ENCODE results near the gene PICK1.
"Not testable (repeated sequence)": the region's sequence is repeated elsewhere in the genome, so short reads cannot be mapped to it uniquely, and the experiment has no call there.

PICK1 gene

DNA sequence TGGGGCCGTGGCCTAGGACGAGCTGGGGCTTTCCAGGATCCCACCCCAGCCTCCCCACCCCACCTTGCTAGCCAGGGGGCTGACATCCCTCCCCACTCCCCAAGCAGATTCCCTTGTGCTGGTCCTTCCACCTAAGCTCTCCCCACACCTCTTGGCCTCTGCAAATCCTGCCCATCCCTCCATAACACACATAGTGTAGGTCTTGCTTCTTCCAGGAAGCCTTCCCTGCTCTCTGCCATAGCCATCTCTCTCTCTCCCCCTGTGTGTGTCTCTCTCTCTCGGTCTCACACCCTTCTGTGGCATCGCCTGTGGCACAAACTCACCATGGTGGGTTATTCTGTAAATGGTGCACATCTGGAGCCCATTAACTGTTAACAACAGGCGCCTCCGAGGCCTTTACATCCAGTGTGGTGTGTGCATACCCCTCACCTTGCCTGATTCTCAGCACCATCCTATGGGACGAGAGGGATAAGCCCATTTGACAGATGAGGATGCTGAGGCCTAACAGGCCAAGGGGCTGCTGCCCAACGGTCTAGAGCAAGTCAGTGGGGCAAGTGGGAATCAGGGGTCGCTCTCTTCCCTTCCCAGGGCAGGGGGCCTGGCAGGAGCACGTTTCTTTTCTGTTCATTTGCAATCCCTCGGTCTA lies 22.2 kb upstream of the PICK1 start:
- in situ Hi-C loops (cut with HindIII; ENCODE audit: low pct_unique_long_range_greater_than_20kb, low sequenced_read_pairs) = no loop called here
- no peak for DNase-seq (ENCODE audit: low read depth in 1 of 2, low spot score in 1 of 2)
- TF ChIP-seq JUND (IDR thresholded peaks at IDR 0.05; ENCODE audit: low read depth) = no peak

DNA sequence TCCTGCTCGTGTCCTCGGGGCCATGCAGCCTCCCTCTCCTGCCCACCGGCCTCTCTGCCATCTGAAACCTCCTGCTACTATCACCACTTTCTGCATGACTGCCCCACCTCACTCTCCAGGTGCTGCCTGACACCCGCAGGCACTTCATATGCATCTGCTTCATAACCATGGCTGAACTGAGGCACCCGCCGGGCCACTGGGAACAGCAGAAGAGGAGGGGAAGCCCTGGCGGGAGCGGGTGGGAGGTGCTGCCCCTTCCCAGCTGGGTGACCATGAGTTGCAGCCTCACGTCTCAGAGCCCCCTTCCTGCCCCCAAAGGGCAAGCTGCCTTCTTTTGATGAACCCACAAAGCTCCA lies 21.7 kb upstream of the PICK1 start:
- no peak for DNase-seq (ENCODE audit: low read depth in 1 of 2, low spot score in 1 of 2)
- TF ChIP-seq JUND (IDR thresholded peaks at IDR 0.05; ENCODE audit: low read depth) = no peak
- in situ Hi-C loops (cut with HindIII; ENCODE audit: low pct_unique_long_range_greater_than_20kb, low sequenced_read_pairs) = no loop called here

DNA sequence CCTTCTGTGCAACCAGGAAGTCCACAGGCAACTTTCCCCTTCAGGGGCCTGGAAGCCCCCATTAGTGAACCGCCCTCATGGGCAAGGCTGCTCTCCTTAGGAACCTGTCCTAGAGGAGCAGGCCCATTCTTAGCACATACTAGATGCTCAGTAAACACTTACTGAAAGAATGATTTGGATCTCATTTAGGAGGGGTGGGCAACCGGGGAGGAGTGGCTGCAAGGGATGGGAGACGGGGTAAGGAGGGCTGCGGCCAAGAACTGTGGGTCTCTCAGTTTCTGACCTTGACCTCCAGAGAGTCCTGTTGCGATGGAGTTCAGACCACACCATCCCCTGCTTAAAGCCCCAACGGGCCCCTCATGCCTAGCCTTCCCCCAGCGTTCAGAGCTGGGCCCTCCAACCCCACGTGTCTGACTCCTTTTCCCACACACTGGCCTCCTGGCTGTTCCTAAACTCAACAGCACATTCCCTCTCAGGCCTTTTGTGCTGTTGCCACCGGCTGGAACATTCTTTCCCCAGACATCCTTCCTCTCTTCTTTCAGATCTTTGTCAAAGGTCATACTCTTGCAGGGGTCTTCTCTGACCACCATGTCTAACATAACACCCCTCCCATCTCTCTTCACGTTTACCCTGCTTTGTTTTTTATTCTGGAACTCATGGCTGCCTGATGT lies 20.7 kb upstream of the PICK1 start:
- no peak for TF ChIP-seq JUND (IDR thresholded peaks at IDR 0.05; ENCODE audit: low read depth)
- in situ Hi-C loops (cut with HindIII; ENCODE audit: low pct_unique_long_range_greater_than_20kb, low sequenced_read_pairs) = no loop called here
- no peak for DNase-seq (ENCODE audit: low read depth in 1 of 2, low spot score in 1 of 2)

GRCh38 chr22:38037367-38038150 lies 19.6 kb upstream of the PICK1 start:
- in situ Hi-C loops (cut with HindIII; ENCODE audit: low pct_unique_long_range_greater_than_20kb, low sequenced_read_pairs); DNase-seq (ENCODE audit: low read depth in 1 of 2, low spot score in 1 of 2): not testable (repeated sequence)

GRCh38 chr22:38038426-38038825 lies 18.8 kb upstream of the PICK1 start:
- in situ Hi-C loops (cut with HindIII; ENCODE audit: low pct_unique_long_range_greater_than_20kb, low sequenced_read_pairs) = no loop called here
- no peak for TF ChIP-seq JUND (IDR thresholded peaks at IDR 0.05; ENCODE audit: low read depth)
- no peak for DNase-seq (ENCODE audit: low read depth in 1 of 2, low spot score in 1 of 2)

GRCh38 chr22:38038890-38039812 lies 18.1 kb upstream of the PICK1 start:
- DNase-seq (ENCODE audit: low read depth in 1 of 2, low spot score in 1 of 2) = no peak
- TF ChIP-seq JUND (IDR thresholded peaks at IDR 0.05; ENCODE audit: low read depth) = no peak
- in situ Hi-C loops (cut with HindIII; ENCODE audit: low pct_unique_long_range_greater_than_20kb, low sequenced_read_pairs) = no loop called here

GRCh38 chr22:38040953-38041759 lies 16.0 kb upstream of the PICK1 start:
- no peak for DNase-seq (ENCODE audit: low read depth in 1 of 2, low spot score in 1 of 2)
- in situ Hi-C loops (cut with HindIII; ENCODE audit: low pct_unique_long_range_greater_than_20kb, low sequenced_read_pairs) = no loop called here
- TF ChIP-seq JUND (IDR thresholded peaks at IDR 0.05; ENCODE audit: low read depth) = no peak

DNA sequence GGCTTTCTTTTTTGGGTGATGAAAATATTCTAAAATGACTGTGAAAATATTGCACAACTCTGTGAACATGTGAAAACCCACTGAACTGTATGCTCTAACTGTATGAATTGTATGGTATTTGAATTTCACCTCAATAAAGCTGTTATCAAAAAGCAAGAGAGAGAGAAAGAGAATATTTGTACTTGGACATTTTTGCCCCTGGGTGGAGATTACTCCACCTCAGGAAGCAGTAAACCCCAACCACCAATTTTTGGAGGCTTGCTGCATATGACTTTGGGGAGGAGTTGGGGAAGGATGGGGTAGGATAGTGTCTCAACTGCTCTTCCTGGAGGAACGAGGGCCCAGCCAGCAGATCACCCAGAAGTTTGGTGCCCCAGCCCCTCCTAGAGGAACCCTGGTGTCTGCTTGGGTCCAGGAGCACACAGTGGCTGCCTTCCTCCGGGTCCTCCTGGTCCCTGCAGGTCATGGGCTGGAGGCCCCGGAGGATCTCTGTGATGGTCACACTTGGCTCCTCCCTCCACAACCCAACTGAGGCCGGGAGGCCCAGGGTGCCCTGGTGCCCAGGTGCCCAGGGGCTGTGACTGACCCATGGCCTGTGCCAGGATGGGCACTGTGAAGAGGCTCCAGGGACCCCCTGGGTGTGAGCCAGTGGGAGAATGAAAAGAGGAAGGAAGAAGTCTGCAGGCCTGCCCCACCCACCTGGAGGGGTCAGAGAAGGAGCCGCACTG lies 15.3 kb upstream of the PICK1 start:
- DNase-seq (ENCODE audit: low read depth in 1 of 2, low spot score in 1 of 2) = no peak
- TF ChIP-seq JUND (IDR thresholded peaks at IDR 0.05; ENCODE audit: low read depth) = no peak
- in situ Hi-C loops (cut with HindIII; ENCODE audit: low pct_unique_long_range_greater_than_20kb, low sequenced_read_pairs) = no loop called here

- in situ Hi-C loops (cut with HindIII; ENCODE audit: low pct_unique_long_range_greater_than_20kb, low sequenced_read_pairs) = no loop called here
- no peak for TF ChIP-seq JUND (IDR thresholded peaks at IDR 0.05; ENCODE audit: low read depth)
- DNase-seq (ENCODE audit: low read depth in 1 of 2, low spot score in 1 of 2) = no peak
Observed at GRCh38 chr22:38042488-38042790, 14.8 kb upstream of the PICK1 start.

DNA sequence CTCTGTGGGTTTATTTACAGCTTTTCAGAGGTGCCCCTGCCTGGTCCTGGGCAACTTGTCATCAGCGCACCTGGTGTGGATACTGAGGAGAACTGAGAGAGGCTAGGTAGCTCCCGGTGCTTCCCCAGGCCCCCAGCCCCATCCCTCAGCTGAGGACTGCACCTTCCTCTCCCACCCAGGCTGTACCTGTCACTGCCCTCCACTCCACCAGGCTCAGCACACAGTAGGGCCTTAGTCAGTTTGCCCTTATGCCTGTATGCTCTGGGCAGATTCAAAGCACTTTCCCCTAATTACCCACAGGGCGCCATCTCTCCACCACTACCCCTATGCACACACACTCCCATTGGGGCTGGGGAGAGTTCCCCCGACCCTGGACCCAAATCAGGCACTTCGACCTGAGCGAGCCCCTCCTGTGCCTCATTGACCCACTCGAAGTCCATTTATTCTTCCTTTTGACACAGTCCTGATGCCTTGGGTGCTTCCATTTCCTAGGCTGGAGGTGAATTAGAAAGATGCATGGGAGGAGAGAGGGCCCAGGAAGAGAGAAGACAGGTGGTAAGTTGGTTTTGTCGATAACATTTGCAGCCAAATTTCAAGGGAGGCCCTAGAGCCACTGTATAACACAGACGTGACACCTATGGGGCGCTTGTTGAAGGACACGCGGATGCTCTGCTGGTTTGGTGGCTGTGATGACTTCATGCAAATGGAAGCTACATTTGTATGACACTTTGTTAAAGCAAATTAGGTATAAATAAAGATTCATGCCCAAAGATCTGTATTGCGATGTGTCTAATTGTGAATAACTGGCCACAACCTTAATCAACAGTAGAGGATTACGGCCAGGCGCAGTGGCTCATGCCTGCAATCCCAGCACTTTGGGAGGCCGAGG lies 13.8 kb upstream of the PICK1 start:
- DNase-seq (ENCODE audit: low read depth in 1 of 2, low spot score in 1 of 2) = peak in 1 of 2 experiments; percentile 29
- no peak for TF ChIP-seq JUND (IDR thresholded peaks at IDR 0.05; ENCODE audit: low read depth)
- in situ Hi-C loops (cut with HindIII; ENCODE audit: low pct_unique_long_range_greater_than_20kb, low sequenced_read_pairs) = no loop called here
